GM19438 (cell line): ENCODE results near the gene TRAM2.

Source experiments
- ATAC-seq: cut with Tn5 transposase; IDR thresholded peaks from one replicate; pipeline ENCODE4 v1.9.1; 2021; ENCODE audit warnings: low read depth; ENCODE audit not compliant: unreplicated experiment

The TRAM2 gene

GRCh38 chr6:52548999-52549398, 27.9 kb downstream of the TRAM2 start:
- no peak for ATAC-seq

- ATAC-seq = no peak
These were observed 28.5 kb downstream of the TRAM2 start for GRCh38 chr6:52548353-52548713.

- no peak for ATAC-seq
These were observed 29.1 kb downstream of the TRAM2 start for GRCh38 chr6:52547647-52548352.

- peak; percentile 81 for ATAC-seq
These were observed 30.2 kb downstream of the TRAM2 start for GRCh38 chr6:52546678-52547077.

- ATAC-seq = peak; percentile 42
These were observed 30.7 kb downstream of the TRAM2 start for GRCh38 chr6:52546192-52546591.

- no peak for ATAC-seq
These were observed 31.3 kb downstream of the TRAM2 start for GRCh38 chr6:52545406-52546119.

GRCh38 chr6:52544602-52545405, 32.1 kb downstream of the TRAM2 start:
- no peak for ATAC-seq

GRCh38 chr6:52543729-52544601, 32.9 kb downstream of the TRAM2 start:
- no peak for ATAC-seq

- ATAC-seq = no peak
These were observed 33.6 kb downstream of the TRAM2 start for GRCh38 chr6:52543262-52543661.

- no peak for ATAC-seq
These were observed 35.7 kb downstream of the TRAM2 start for GRCh38 chr6:52541135-52541534.

GRCh38 chr6:52540286-52540902, 36.5 kb downstream of the TRAM2 start:
- no peak for ATAC-seq

- ATAC-seq = no peak
These were observed 37.3 kb downstream of the TRAM2 start for GRCh38 chr6:52539607-52540006.

- no peak for ATAC-seq
These were observed 37.9 kb downstream of the TRAM2 start for GRCh38 chr6:52538901-52539354.

GRCh38 chr6:52538252-52538900, 38.5 kb downstream of the TRAM2 start:
- no peak for ATAC-seq

GRCh38 chr6:52537001-52537753, 39.7 kb downstream of the TRAM2 start:
- ATAC-seq = peak; percentile 68

- ATAC-seq = peak; percentile 36
These were observed 40.4 kb downstream of the TRAM2 start for GRCh38 chr6:52536424-52536916.

GRCh38 chr6:52535711-52536423, 41.0 kb downstream of the TRAM2 start:
- peak; percentile 2 for ATAC-seq

- peak; percentile 34 for ATAC-seq
These were observed 41.9 kb downstream of the TRAM2 start for GRCh38 chr6:52534966-52535390.
